Ovary (tissue), 9 donors: ENCODE data around the gene CALCOCO2. TPM values are rescaled to one million over a fixed set of nuclear protein-coding genes. Genes with fewer than 3 reads are reported as not detected.

Experiments
- DNase-seq, 5 donors: peaks; one replicate each; pipeline ENCODE4 v3.0.0-alpha.2; 2019 to 2020
- H3K27ac ChIP-seq, 2 donors: fragments of 200-600 bp; one replicate each; pipeline versions ENCODE4 v1.5.1 to v1.8.0; 2019 to 2022
- H3K27me3 ChIP-seq: fragments of 200-600 bp; one replicate; pipeline ENCODE4 v1.8.0; 2022
- H3K36me3 ChIP-seq: fragments of 200-600 bp; sonication (generic); one replicate; pipeline ENCODE4 v1.5.1; 2019
- H3K4me1 ChIP-seq: one replicate; pipeline ENCODE4 v1.8.1; 2013; ENCODE audit warnings: mild to moderate bottlenecking, moderate library complexity; ENCODE audit not compliant: insufficient read depth
- H3K4me3 ChIP-seq: fragments of 200-600 bp; sonication (generic); one replicate; pipeline ENCODE4 v1.5.1; 2017
- H3K9me3 ChIP-seq, 2 donors: fragments of 200-600 bp in 1 of 2; sonication (generic) in 1 of 2; one replicate each; pipeline versions ENCODE4 v1.5.1 to v1.8.1; 2013 to 2019; ENCODE audit warnings: mild to moderate bottlenecking in 1 of 2, moderate library complexity in 1 of 2
- EP300 ChIP-seq: sonication (generic); formaldehyde crosslinking; IDR thresholded peaks from one replicate; pipeline ENCODE4 v1.6.1; 2017; ENCODE audit warnings: antibody characterized with exemption
- POLR2A ChIP-seq: fragments of 450-650 bp; IDR thresholded peaks from one replicate; pipeline ENCODE4 v1.6.1; 2017; ENCODE audit warnings: antibody characterized with exemption, mild to moderate bottlenecking, moderate library complexity
- WGBS, 3 donors: extraction: QIAGEN DNeasy Blood & Tissue Kit in 1 of 3; methylation state at CpG; one replicate each; pipeline versions ENCODE4 v1.1.5 to v1.1.7; 2013 to 2017; 5-methylcytosine and 5-hydroxymethylcytosine counted together
- intact Hi-C, 4 donors: fragments of 100-400 bp; cut with DNase I; formaldehyde crosslinking; loops; one replicate each; pipeline versions ENCODE4 v1.11.0 to v1.15.1; 2022 to 2023
- polyA plus RNA-seq, 2 donors: library from polyadenylated mRNA; stranded (reverse); fragments of 200-250 nt in 1 of 2; fragments of 350-450 nt in 1 of 2; fragmentation: Illumina TruSeq in 1 of 2; extraction: RNeasy Lipid Tissue Mini Kit (QIAGEN cat#74804) in 1 of 2; gene quantifications; one replicate each; pipeline ENCODE4 v1.2.3, GENCODE V29; 2013 to 2014
- total RNA-seq, 7 donors: library from RNA; depleted of rRNA in 2 of 7; stranded (reverse); fragments of >200 nt in 2 of 7; fragmentation: NEBNext Ultra II Directional in 3 of 7; extraction: Animal tissue kit (Norgen Biotek cat#: 25700) in 3 of 7; gene quantifications; one replicate each; pipeline versions ENCODE4 v1.1.0 to v1.2.4, GENCODE V29; 2016 to 2023
- TF ChIP-seq, protein P1 (sequence below), 3 donors: fragments of 450-650 bp in 2 of 3; fragments of 200-600 bp in 1 of 3; IDR thresholded peaks; one replicate each; pipeline versions ENCODE4 v1.5.1 to v1.8.0; 2016 to 2022; ENCODE audit warnings: antibody characterized with exemption in 3 of 3, mild to moderate bottlenecking in 1 of 3
- donor health status: DM: no; HTN: no; CAD: no; lungs with moderate emphysema.
- donor health status: DM: no; HTN: no; CAD: no.
- donor health status: Bipolar disorder and iron deficiency.
- donor health status: DM: yes; HTN: yes; CAD: no.
- donor health status: DM: no; HTN: no; CAD: no.
- donor health status: DM: yes; HTN: yes; CAD: no.

The CALCOCO2 gene
- total and polyA plus RNA-seq, 9 donors, result 72.1 to 239 (median 159) TPM

- Histone ChIP-seq H3K36me3 (no peaks in the 10 kb centered on the region), H3K27ac (no peak overlapping the region), H3K9me3 (no peaks in the 10 kb centered on the region), H3K27me3 (no peaks in the 10 kb centered on the region), H3K4me3 (no peak overlapping the region), H3K4me1 (peaks cover 16% of the 10 kb centered on the region)
- WGBS, 3 donors, result 6 to 8% (median 8%) methylated on average over 1 of the region's 1 CpG
- intact Hi-C loops, result loop anchor here in 1 of 4 donors (10.0 kb wide), 1 partner anchor 148 kb away; the partner anchor contains the start of genes HOXB13, PRAC1 and PRAC2
- TF ChIP-seq EP300 (no peak), POLR2A (no peak)
- TF ChIP-seq, protein P1, sequence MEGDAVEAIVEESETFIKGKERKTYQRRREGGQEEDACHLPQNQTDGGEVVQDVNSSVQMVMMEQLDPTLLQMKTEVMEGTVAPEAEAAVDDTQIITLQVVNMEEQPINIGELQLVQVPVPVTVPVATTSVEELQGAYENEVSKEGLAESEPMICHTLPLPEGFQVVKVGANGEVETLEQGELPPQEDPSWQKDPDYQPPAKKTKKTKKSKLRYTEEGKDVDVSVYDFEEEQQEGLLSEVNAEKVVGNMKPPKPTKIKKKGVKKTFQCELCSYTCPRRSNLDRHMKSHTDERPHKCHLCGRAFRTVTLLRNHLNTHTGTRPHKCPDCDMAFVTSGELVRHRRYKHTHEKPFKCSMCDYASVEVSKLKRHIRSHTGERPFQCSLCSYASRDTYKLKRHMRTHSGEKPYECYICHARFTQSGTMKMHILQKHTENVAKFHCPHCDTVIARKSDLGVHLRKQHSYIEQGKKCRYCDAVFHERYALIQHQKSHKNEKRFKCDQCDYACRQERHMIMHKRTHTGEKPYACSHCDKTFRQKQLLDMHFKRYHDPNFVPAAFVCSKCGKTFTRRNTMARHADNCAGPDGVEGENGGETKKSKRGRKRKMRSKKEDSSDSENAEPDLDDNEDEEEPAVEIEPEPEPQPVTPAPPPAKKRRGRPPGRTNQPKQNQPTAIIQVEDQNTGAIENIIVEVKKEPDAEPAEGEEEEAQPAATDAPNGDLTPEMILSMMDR (IDR thresholded peaks at IDR 0.05), result no peak
- DNase-seq, result peak in 1 of 5 donors; percentile 24
Observed at GRCh38 chr17:48873209-48873608, 42.4 kb downstream of the CALCOCO2 start.

- WGBS, 3 donors, result 18 to 35% (median 24%) methylated on average over 5 of the region's 5 CpGs
- H3K36me3 ChIP-seq, result no peaks in the 10 kb centered on the region
- no peak for TF ChIP-seq POLR2A
- TF ChIP-seq, protein P1 (IDR thresholded peaks at IDR 0.05), result no peak
- no peak for TF ChIP-seq EP300
- H3K27ac ChIP-seq, result no peak overlapping the region
- DNase-seq, result no peak
- H3K4me1 ChIP-seq, result peaks cover 16% of the 10 kb centered on the region
- intact Hi-C loops, result loop anchor here in 1 of 4 donors (10.0 kb wide), 1 partner anchor 149 kb away; the partner anchor contains the start of genes HOXB13, PRAC1 and PRAC2
- H3K27me3 ChIP-seq, result no peaks in the 10 kb centered on the region
- H3K4me3 ChIP-seq, result no peak overlapping the region
- H3K9me3 ChIP-seq, result no peaks in the 10 kb centered on the region
Observed at GRCh38 chr17:48873696-48874443, 43.0 kb downstream of the CALCOCO2 start.

DNA sequence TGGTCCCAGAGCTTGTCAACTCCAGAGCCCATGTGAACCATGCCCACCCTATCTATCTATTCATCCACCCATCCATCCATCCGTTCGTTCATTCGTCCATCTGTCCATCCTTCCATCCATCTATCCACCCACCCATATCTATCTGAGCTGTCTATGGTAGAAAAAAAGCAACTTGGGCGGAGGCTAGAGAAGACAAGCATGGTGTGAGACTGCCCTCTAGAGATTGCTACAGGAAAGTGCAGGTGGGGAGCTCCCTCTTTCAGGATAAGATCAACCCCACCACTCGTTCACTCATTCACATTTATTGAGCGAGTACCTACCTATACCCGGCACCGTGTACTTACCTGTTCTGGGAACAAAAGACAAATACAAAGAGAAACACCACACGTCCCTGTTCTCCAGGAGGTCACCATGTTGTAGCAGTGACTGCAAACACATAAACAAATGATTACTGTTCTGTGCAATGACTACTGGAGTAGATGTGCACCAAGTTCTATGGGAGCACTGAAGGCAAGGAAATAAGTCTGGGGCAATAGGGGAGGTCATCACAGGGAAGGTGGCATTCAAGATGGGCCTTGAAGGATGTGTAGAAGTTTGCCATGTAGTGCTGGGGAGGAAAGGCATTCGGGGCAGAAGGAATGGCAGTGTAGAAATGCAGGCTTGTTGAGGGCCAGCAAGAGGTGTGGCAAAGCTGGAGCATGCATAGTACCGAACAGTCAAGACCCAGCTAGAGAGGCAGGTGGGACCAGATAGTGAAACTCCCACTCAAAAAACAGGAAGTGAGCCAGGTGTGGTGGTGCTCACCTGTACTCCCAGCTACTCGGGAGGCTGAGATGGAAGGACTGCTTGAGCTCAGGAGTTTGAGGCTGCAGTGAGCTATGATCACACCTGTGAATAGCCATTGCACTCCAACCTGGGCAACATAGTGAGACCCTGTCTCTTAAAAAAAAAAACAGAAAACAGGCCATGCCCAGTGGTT lies 48.4 kb downstream of the CALCOCO2 start:
- Histone ChIP-seq H3K27me3 (no peaks in the 10 kb centered on the region), H3K9me3 (no peaks in the 10 kb centered on the region), H3K4me1 (no peaks in the 10 kb centered on the region), H3K36me3 (no peaks in the 10 kb centered on the region), H3K27ac (no peak overlapping the region), H3K4me3 (no peak overlapping the region)
- DNase-seq, result peak in 2 of 5 donors; percentile 34 to 57
- TF ChIP-seq, protein P1 (IDR thresholded peaks at IDR 0.05), result peak; percentile 61 to 82 (median 80)
- no peak for TF ChIP-seq POLR2A
- no peak for TF ChIP-seq EP300
- intact Hi-C loops, result loop anchor here in 3 of 4 donors (5.0 to 10.0 kb wide), 3 partner anchors 62 to 207 kb away; partner anchors contain the start of genes TTLL6 (in 2 of the 3), HOXB13 (in 1 of the 3), PRAC1 (in 1 of the 3) and PRAC2 (in 1 of the 3)
- WGBS, 3 donors, result 17 to 21% (median 19%) methylated on average over 12 of the region's 12 CpGs

DNA sequence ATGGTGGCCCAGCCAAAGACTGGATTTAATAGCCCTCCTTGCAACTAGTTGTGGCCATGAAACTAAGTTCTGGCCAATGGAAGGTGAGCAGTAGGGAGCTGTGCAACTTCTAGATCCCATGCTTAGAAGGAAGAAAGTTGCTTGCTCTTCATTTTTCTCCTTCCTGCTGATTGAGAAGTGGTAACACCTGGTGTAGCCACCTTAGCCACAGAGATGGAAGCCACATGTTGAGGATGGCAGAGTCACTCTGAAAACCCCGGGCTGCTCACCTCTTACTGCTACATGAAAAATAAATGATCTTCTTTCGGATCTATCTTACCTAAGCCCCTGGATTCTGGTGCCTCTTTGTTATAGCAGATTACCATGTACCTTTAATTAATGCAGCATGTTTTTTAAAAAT lies 51.4 kb downstream of the CALCOCO2 start:
- Histone ChIP-seq H3K9me3 (no peaks in the 10 kb centered on the region), H3K27me3 (no peaks in the 10 kb centered on the region), H3K4me1 (no peaks in the 10 kb centered on the region), H3K36me3 (no peaks in the 10 kb centered on the region), H3K4me3 (no peak overlapping the region), H3K27ac (no peak overlapping the region)
- intact Hi-C loops, result loop anchor here (5.0 kb wide), 5 partner anchors 75 to 210 kb away; partner anchors contain the start of gene HOXB13 (in 2 of the 4)
- WGBS, 3 donors, result 88 to 93% (median 90%) methylated on average over 2 of the region's 2 CpGs
- TF ChIP-seq, protein P1 (IDR thresholded peaks at IDR 0.05), result no peak
- TF ChIP-seq EP300 (no peak), POLR2A (no peak)
- no peak for DNase-seq
